Measurements from ENCODE around the gene CAND2.
"Not testable (repeated sequence)": the region's sequence is repeated elsewhere in the genome, so short reads cannot be mapped to it uniquely, and the experiment has no call there.

CAND2 gene

GRCh38 chr3:12769761-12770160 is 26.7 kb upstream of the CAND2 start:
- in situ Hi-C loops (cut with MboI; ENCODE audit: low sequenced_read_pairs): no loop called here

- in situ Hi-C loops (cut with MboI; ENCODE audit: low sequenced_read_pairs): no loop called here
Observed at GRCh38 chr3:12771236-12771635, 25.2 kb upstream of the CAND2 start.

GRCh38 chr3:12772462-12772861 is 24.0 kb upstream of the CAND2 start:
- in situ Hi-C loops (cut with MboI; ENCODE audit: low sequenced_read_pairs): no loop called here

- in situ Hi-C loops (cut with MboI; ENCODE audit: low sequenced_read_pairs): no loop called here
Observed at GRCh38 chr3:12773030-12773709, 23.3 kb upstream of the CAND2 start.

GRCh38 chr3:12773710-12774086 is 22.8 kb upstream of the CAND2 start:
- in situ Hi-C loops (cut with MboI; ENCODE audit: low sequenced_read_pairs): no loop called here

- in situ Hi-C loops (cut with MboI; ENCODE audit: low sequenced_read_pairs): no loop called here
Observed at GRCh38 chr3:12774619-12775018, 21.9 kb upstream of the CAND2 start.

GRCh38 chr3:12775226-12775625 is 21.3 kb upstream of the CAND2 start:
- in situ Hi-C loops (cut with MboI; ENCODE audit: low sequenced_read_pairs): no loop called here

GRCh38 chr3:12775970-12776369 is 20.5 kb upstream of the CAND2 start:
- in situ Hi-C loops (cut with MboI; ENCODE audit: low sequenced_read_pairs): not testable (repeated sequence)

- in situ Hi-C loops (cut with MboI; ENCODE audit: low sequenced_read_pairs): no loop called here
Observed at GRCh38 chr3:12777171-12777570, 19.3 kb upstream of the CAND2 start.

GRCh38 chr3:12780751-12781150 is 15.7 kb upstream of the CAND2 start:
- in situ Hi-C loops (cut with MboI; ENCODE audit: low sequenced_read_pairs): no loop called here

- in situ Hi-C loops (cut with MboI; ENCODE audit: low sequenced_read_pairs): no loop called here
Observed at GRCh38 chr3:12782172-12782815, 14.2 kb upstream of the CAND2 start.

GRCh38 chr3:12785096-12785495 is 11.4 kb upstream of the CAND2 start:
- in situ Hi-C loops (cut with MboI; ENCODE audit: low sequenced_read_pairs): no loop called here

- in situ Hi-C loops (cut with MboI; ENCODE audit: low sequenced_read_pairs): not testable (repeated sequence)
Observed at GRCh38 chr3:12787346-12787745, 9.1 kb upstream of the CAND2 start.

- in situ Hi-C loops (cut with MboI; ENCODE audit: low sequenced_read_pairs): not testable (repeated sequence)
Observed at GRCh38 chr3:12787967-12788690, 8.4 kb upstream of the CAND2 start.

GRCh38 chr3:12791430-12791829 is 5.0 kb upstream of the CAND2 start:
- in situ Hi-C loops (cut with MboI; ENCODE audit: low sequenced_read_pairs): no loop called here

- in situ Hi-C loops (cut with MboI; ENCODE audit: low sequenced_read_pairs): no loop called here
Observed at GRCh38 chr3:12793701-12794100, 2.8 kb upstream of the CAND2 start.

- in situ Hi-C loops (cut with MboI; ENCODE audit: low sequenced_read_pairs): no loop called here
Observed at GRCh38 chr3:12797124-12797891, 828 bp downstream of the CAND2 start.

- in situ Hi-C loops (cut with MboI; ENCODE audit: low sequenced_read_pairs): no loop called here
Observed at GRCh38 chr3:12797892-12798558, 1.5 kb downstream of the CAND2 start.

GRCh38 chr3:12798559-12799179 is 2.2 kb downstream of the CAND2 start:
- in situ Hi-C loops (cut with MboI; ENCODE audit: low sequenced_read_pairs): no loop called here
